Non-pigmented ciliary epithelial cell (primary cell): Measurements from ENCODE around the gene CLASP2.
"Not testable (repeated sequence)": the region's sequence is repeated elsewhere in the genome, so short reads cannot be mapped to it uniquely, and the experiment has no call there.

Source experiments
- DNase-seq: peaks from one replicate; pipeline ENCODE4 v3.0.0-alpha.2; 2010; ENCODE audit warnings: low read depth

Gene CLASP2

GRCh38 chr3:33717866-33718594 is at the start of gene CLASP2:
Gene CLASP2 (minus strand): TSS chr3:33718254. CDS start chr3:33718002, 252 bp downstream.
- DNase-seq = peak; percentile 37

- DNase-seq = no peak
These were observed 40.8 kb upstream of the CLASP2 start for GRCh38 chr3:33758864-33759263.

- no peak for DNase-seq
These were observed 40.2 kb upstream of the CLASP2 start for GRCh38 chr3:33758281-33758680.

GRCh38 chr3:33754391-33754790 is 36.3 kb upstream of the CLASP2 start:
- DNase-seq = not testable (repeated sequence)

- no peak for DNase-seq
These were observed 33.3 kb upstream of the CLASP2 start for GRCh38 chr3:33751336-33751735.

- no peak for DNase-seq
These were observed 32.1 kb upstream of the CLASP2 start for GRCh38 chr3:33750211-33750548.

- peak; percentile 11 for DNase-seq
These were observed 31.6 kb upstream of the CLASP2 start for GRCh38 chr3:33749546-33750210.

- no peak for DNase-seq
These were observed 28.5 kb upstream of the CLASP2 start for GRCh38 chr3:33746416-33747116.

- DNase-seq = no peak
These were observed 19.1 kb upstream of the CLASP2 start for GRCh38 chr3:33737146-33737545.

GRCh38 chr3:33732394-33732793 is 14.3 kb upstream of the CLASP2 start:
- no peak for DNase-seq

GRCh38 chr3:33729993-33730392 is 11.9 kb upstream of the CLASP2 start:
- no peak for DNase-seq

GRCh38 chr3:33724256-33724655 is 6.2 kb upstream of the CLASP2 start:
- DNase-seq = no peak

GRCh38 chr3:33722626-33723370 is 4.7 kb upstream of the CLASP2 start:
- DNase-seq = no peak

GRCh38 chr3:33722191-33722590 is 4.1 kb upstream of the CLASP2 start:
- no peak for DNase-seq

GRCh38 chr3:33718595-33718907 is 497 bp upstream of the CLASP2 start:
- no peak for DNase-seq

GRCh38 chr3:33717616-33717865 is 513 bp downstream of the CLASP2 start:
- no peak for DNase-seq

- DNase-seq = no peak
These were observed 1.8 kb downstream of the CLASP2 start for GRCh38 chr3:33716227-33716626.

GRCh38 chr3:33711100-33711499 is 7.0 kb downstream of the CLASP2 start:
- no peak for DNase-seq

GRCh38 chr3:33706056-33706455 is 12.0 kb downstream of the CLASP2 start:
- DNase-seq = no peak

GRCh38 chr3:33704891-33705290 is 13.2 kb downstream of the CLASP2 start:
- DNase-seq = no peak

- DNase-seq = no peak
These were observed 18.8 kb downstream of the CLASP2 start for GRCh38 chr3:33699275-33699674.

GRCh38 chr3:33694944-33695343 is 23.1 kb downstream of the CLASP2 start:
- DNase-seq = no peak

GRCh38 chr3:33690341-33690740 is 27.7 kb downstream of the CLASP2 start:
- no peak for DNase-seq
